T-helper 2 cell (primary cell): ENCODE measurements around the gene GATAD2B.

ENCODE experiments used
- DNase-seq, 5 experiments: peaks; one replicate each; pipeline versions ENCODE4 v3.0.0 to v3.0.0-alpha.2; 2012 to 2022

GATAD2B gene

DNA sequence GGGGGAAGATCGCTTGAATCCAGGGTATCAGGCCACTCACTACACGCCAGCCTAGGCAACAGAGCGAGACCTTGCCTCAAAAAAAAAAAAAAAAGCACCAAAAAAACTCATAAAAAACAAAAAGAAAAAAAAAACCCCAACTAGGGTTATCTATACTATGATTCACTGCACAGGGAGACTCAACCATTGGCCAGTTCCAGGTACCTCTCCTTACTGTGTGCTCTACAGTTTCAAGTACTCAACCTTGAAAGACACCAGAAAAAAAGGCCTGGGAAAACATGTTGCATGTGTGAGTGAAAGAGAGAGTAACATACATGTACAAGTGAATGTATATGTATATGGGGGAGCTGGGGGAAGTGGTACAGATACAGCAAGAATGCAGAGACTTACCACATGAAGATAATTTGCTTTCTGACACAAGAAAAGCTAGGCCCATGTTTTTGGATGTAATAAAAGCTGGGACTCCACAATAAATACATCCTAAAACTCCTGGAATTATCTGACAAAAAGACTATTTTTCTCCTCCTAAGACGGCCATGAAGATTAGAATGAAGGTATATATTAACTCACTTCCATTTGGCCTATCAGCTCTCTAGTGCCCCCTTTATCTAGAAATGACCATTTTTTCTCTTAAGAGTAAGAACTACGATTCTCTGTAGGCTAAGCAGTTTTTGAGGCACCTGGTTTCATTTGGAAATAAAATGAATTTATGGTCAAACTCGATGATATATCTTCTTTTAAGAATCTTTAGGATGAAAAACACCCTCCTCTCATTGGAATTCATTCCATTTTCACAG lies 95.4 kb downstream of the GATAD2B start:
- DNase-seq = no peak

DNA sequence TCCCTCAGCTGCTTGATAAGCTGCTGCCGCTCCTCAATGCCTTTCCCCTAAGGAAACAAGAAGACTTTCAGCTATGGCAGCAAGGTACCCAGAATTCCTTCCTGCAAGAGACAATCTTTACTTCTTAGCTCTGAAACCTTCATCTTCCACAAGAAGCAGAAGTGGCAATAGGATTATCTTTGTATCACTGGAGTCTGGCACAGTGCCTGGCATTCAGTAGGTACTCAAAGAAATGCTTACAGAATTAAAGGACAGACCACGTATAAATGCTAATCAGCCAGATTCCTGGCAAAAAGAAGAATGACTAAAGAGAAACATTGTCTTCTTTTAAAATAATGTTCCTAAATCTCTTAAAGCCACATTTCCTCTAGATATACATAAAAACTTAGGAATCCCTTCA lies 103.9 kb downstream of the GATAD2B start:
- DNase-seq = no peak

DNA sequence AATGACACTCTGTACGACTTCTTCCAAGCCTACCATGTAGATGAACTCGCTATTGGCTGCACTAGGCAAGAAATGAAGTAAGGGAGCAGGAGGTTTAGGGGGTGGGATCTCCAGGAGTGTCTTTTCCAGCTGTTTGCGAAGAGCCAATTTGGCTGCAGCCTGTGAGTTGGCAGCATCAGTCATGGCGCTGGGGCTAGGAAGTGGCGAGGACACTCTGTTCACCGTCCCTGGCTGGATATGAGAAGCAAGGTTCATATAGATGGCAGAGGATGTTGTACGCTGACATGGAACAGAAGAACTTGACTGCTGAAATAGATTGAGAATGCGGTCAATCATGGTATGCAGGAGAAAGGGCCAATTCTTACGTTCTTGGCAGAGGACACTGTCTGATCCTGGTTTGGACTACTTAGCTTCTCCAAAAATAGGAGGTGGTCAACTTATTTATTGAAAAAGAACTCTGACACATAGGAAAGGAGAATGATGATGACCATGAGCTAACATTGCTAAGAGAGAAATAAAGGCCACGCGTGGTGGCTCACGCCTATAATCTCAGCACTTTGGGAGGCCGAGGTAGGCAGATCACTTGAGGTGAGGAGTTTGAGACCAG lies 106.4 kb downstream of the GATAD2B start:
- DNase-seq = no peak

DNA sequence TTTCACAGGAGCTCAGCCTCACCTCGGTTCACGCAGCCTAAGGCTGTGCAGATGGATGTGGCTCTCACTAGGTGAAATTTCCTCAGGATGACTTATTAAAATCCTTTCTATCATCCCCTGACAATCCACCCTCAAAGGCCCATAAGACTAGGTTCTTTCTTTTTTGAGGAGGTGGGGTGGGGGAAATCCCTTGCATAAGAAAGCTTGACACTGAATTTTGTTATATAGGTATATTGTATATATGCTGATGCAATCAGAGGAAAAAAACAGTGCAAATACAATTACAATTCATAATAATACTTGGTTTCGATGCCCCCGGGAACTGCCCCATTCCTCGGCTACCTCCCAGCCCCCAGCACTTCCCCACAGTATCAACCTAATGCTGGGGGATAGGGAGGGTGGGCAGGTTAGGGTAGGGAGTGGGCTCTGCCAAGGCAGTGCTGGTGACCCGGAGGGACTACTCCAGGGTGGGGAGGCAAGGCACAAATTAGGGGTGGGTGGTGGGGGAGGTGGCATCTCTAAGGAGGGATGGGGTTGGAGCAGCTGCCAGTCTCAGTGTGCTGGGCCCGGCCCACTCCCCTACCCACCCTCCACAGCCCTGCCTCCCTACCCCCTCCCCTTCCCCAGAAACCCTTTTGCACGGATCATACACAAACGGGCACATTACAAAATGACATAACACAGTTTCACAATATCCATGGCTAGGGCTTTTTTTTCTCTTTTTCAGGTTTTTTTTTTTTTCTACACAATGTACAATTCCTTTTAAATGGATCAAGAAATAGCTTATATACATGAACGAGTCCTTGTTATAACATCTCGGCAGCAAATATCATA lies 116.7 kb downstream of the GATAD2B start:
- no peak for DNase-seq

DNA sequence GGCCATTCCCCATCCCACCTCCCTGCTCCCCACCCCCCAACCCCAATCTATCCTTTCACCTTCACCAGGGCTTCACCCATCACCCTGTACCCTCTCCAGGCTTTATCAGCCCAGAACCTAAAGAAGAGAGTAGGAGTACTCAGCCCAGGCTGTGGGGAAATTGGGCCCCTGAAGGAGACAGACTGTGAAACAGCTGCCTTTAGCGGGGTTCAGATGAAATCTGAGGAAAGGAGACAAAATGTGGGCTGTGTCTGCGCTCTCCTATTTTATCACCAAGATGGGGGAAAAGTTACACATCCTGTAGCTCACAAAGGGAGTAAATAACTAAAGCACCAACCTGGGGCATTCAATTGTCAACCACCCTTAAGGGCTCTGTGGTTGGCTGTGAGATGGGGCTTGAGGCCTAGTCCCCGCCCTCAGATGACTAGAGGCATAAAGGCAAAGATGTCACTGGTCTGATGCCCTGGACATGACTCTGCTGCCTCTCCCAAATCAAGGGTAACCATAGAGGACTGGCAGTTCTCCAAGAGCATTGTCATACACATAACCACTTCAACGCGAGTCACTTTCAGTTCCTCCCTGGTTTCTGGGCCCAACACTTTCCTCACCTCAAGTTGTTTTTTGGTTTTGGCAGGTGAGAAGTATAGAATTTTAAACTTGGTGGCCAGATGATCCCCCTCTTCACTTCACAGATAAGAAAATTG lies 117.6 kb downstream of the GATAD2B start:
- peak in 4 of 5 experiments; percentile 25 to 94 (median 68) for DNase-seq

DNA sequence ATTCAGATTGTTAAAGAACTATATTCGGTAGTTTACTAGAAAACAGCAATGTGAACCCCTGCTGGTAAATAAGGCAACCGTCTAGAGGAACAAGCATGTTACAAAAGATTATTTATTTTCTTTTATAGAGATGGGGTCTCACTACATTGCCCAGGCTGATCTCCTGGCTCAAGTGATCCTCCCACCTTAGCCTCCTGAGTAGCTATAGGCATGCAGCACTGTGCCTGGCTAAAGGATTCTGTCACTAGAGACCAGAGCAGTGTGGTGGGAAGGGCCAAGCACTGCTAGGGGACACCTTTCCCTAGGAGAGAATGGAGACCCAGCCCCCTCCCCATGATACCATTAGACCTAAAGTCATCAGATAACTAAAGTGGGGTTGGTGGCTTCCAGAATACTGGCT lies 118.7 kb downstream of the GATAD2B start:
- DNase-seq = no peak

DNA sequence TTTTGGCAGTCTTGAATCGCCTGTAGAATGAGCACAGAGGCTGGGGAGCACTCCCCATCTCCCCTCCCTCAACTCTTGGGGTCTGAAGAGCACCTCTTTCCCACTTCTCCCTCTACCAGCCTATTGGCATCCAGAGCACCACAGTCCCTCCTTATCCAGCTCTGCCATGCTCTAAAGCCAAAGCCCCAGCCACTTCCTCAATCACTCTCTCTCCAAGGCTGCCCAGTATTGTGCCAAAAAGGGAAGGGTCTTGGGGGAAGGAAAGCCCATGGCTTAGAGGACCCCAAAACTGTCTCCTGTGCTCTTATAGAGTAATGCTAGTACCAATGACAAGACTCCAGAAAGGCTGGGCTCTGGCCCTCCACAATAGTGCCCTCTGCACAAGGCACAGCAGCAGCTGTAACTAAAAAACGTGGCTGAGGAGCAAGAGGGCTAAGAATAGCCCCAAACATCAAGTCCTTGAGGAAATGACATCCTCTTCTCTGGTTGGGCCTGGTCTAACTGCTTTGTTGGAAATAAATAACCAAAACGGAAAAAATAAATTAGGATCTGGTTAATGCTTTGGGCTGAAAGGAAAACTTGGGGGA lies 119.2 kb downstream of the GATAD2B start:
- no peak for DNase-seq

DNA sequence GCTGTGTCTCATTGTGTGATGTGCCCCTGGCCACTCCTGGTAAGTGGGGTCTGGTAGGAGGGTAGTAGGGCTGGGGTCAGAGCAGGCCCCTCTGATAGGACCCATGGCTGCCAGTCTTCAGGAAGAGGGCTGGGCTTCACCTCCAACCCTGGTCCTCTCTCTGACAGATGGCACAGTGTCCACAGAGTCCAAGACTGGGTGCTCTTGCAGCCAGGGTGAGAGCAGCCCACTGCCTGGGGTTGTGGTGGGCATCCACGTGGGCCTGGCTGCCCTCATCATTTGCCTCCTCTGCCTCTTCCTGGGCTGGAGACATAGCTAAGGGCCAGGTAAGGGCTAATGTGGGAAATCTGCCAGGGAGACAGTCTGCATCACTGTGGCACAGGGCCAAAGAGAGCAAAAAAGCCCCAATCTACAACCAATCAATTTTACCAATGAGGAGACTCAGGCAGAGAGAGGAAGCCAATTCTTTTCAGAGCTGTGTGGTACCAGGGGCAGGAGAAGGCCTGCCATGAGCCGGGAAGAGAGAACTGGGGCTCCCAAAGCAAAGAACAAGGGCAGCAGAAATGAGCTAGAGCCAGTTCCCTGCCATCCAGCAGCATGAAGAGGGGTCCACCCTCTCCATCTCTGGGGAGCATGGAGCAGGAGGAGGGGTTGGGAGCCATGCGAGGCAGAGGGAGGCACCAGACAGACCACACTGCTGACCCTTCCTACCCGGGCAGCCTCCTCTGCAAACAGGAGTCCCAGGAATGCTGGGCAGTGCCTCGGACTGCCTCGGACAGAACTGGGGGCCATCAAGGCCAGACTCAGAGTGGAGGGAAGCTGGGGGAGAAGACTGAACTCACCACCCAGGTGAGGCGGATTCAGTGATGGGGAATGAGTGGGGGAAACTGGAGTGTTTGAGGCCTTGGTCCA lies 120.7 kb downstream of the GATAD2B start:
- no peak for DNase-seq

DNA sequence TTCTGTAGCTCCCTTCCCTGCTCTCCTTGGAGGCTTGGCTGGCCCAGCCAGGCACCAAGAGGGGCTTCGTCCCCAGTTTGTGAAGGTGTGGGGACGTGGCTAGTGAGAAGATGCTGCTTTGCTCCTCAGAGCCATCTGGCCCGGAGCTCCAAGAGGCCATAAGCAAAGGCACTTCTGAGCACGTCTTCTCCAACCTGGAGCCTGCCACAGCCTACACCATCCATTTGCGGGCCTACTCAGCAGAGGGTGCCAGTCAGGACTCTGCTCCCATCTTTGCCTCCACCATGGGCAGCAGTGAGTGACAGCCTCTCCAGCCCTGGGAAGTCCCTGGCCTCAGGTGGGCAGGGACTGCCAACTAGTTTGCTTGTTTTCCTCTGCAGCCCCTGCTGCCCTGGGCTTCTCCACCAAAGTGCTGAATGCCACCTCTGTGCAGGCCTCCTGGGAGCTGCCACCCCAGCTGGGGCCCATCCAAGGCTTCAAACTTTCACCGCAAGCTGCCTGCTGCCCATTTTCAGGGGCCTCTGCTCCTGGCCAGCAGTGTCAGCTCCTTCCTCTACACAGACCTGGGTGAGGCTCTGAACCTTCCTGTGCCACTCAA lies 121.6 kb downstream of the GATAD2B start:
- no peak for DNase-seq

DNA sequence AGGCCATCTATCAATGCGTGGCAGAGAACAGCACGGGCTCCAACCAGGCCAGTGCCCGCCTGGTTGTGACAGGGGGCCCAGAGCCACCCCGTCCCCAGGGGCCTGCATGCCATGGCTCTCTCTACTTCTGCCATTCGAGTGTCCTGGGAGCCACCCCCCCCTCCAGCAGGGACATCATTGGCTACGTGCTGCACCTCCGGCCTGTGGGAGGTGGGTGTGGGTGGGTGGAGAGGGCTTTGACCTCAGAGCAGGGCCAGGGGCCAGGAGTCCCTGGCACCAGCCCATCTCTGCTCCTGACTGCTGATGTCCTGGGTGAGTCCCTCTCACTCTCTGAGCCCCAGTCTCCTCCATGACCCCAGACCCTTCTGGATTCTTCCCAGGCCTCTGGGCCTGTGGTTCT lies 122.3 kb downstream of the GATAD2B start:
- no peak for DNase-seq

DNA sequence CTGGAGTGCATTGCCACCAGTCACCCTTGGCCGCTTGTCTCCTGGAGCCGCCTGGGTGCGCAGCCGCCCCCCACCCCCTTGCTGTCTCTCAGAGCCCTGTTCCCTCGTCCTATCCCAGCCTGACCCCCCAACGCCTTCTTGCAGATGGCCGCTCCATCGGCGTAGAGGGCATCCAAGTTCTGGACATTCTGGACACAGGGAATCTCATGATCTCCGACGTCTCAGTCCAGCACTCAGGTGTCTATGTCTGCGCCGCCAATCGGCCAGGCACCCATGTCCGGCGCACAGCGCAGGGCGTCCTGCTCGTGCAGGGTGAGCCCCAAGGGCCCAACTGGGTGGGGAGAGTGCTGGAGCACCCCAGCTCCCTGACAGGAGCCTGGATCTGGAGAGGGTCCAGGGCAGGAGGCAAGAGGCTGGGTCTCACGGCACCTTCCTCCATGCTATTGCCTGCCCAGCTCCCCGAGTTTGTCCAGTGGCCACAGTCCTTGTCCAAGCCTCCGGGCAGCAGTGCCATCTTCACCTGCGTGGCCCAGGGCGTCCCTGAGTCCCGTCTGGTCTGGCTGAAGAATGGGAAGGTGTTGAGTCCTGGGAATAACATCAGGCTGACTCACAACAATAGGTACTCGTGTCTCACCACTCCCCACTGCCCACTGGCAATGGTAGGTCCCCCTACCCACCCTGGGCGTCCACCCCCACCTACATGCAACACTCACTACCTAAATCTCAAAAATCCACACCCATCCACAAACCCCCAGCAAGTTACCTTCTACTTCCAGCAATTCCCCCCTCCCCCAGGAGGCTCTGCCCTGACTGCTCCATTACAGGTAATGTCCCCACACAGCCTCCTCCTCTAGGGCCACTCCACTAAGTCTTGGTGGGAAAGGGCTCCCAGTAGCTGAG lies 123.0 kb downstream of the GATAD2B start:
- DNase-seq = no peak

DNA sequence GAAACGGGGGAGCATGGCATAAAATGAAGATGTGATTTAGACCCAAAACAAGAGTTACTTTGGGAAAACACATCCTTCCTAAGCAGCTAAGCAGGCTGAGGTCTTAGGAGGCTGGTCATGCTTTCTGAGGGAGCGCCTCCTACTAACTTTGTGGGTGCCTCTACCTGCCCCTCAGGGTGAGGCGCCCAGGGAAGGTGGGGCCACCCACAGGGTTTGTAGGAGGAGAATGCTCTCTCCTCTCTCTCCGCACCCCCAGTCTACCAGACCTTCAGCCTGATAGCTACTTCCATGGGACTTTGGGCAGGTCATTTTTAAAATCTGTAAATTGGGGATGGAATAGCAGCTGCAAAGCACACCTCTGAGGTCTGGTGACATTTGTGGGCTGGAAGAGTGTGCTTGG lies 123.8 kb downstream of the GATAD2B start:
- no peak for DNase-seq

DNA sequence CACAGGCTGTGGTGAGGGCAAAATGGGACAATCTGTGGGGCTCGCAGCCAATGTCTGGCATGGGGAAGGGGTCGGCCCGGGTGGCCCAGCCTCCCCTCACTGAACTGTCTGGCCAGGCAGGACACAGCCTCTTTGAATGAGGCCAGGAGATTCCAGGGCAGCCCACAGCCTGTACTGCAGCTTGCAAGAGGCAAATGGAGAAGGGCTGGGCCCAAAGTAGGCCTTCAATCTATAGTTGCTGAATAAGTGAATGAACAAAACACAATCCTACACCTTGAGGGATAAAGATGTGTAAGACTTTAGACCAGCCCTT lies 124.3 kb downstream of the GATAD2B start:
- no peak for DNase-seq

DNA sequence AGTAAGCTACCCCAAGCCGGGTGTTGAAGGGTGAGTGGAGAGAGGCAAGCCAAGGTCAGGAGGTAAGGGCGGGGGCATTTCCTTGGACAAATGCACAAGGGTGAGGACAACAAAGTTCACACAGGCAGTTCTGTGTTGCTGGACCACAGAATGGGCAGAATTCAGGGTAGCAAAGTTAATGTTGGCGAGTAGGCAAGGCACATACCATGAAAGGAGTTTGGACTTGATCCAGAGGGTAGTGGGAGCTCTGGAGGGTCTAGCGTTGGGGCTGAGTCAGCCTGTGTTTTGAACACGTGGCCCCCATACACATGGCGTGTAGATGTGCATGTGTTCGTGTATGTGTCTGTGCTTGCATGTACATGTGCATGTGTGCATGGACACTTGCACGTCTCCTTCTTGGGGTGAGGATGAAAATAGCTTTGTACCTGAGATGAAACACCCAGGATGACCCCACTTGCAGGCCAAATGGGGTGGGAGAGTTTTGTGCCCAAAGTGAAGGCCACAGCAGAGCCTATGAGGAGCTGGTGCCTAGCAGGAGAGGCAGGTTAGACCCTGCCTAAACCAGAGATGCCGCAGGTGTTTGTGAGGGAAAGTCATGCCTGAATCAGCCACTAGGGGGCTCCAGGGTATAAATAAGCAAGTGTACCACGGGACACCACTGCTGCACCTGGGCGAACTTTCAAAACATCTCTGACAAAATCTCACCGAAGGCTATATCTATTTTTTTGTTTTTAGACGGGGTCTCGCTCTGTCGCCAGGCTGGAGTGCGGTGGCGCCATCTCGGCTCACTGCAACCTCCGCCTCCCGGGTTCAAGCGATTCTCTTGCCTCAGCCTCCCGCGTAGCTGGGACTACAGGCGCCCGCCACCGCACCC lies 125.7 kb downstream of the GATAD2B start:
- peak; percentile 46 to 81 (median 71) for DNase-seq

DNA sequence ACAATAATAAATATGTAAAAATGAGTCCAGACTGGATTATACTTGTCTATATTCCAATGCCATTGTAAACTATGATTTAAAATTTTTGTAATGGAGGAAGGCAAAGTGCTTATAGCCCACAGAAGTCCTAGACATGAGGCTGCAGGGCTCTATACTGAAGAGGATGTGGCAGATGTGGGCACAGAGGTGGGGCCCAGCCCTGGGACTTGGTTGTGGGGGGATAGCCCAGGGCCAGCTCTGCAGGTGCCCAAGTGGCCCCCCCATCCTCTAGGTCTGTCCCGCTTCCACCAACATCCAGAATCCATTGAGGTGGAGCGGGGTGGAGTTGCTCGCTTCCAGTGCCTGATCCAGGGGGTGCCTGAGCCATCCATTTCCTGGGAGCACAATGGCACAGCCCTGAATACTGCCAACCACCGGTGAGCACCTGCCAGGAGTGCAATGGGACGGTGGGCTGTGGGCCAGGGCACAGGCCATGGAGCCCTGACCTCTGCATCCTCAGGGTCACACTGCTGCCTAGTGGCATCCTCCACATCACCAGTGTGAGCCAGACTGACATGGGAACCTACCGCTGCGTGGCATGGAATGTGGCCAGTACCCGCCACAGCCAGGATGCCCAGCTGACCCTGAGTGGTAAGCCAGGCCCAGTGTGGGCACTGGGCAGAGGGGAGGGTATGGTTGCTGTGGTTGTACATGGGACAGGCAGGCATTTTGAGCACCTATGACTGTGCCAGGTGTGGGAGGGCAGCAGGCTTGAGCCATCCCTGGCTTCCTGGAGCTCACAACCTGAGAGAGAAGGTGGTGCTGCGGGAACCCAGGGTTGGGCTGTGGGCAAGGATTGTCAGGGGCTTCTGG lies 126.6 kb downstream of the GATAD2B start:
- peak in 1 of 5 experiments; percentile 45 for DNase-seq

DNA sequence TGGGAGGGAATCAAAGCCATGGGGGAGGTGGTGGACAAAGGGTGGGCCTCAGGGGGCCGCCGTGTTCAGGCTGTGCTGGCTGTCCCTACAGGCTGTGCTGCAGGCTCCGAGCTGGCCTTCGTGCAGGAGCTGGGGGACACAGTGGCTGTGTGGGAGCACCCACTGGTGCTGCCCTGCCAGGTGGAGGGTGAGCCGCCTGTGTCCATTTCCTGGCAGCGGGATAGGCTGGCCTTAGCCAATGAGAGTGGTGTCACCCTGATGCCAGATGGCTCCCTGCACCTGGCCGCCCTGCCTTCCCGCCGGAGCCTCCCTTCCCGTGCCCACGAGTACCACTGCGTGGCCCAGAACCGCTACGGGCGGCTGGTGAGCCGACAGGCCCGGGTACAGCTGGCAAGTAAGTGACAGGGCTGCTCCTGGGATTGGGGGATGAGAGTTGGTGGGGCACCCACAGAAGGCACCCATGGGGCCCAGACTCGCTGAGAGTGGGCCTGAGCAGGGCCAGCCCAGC lies 127.4 kb downstream of the GATAD2B start:
- DNase-seq = no peak

DNA sequence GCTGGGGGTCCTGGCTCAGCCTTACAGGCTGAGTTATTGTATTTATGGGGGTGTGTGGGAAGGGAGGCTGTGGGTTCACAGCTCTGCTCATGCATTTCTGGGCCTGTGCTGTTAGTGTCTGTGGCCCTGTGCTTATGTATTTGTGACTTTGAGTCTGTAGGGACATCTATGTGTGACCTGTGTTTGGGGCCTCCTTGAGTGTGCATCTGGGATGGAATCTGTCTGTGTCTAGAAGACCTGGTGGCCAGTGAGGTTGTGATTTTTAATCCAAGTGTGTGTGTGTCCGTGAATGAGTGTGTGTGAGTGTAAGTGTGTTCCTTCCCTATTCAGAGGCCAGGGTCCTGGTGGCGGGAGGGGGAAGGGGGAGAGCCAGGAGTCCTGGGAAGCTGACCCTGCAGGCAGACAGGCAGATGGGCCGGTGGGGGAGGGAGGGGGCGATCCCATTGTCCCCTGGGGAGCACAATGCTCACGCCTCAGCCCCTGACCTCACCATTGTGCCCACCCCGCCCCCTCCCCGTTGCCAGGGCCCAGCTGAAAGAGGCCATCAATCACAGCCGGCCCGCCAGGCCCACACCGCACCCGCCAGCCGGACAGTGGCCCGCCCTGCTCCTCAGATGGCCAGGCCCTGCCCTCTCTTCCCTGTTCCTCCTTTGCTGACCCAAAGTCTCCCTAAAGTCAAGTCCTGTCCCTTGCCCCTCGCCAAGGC lies 128.0 kb downstream of the GATAD2B start:
- no peak for DNase-seq
